GM12878 (cell line): ENCODE data around the gene ROPN1B. TPM values are rescaled to one million over a fixed set of nuclear protein-coding genes. Genes with fewer than 3 reads are reported as not detected.
"Not testable (repeated sequence)": the region's sequence is repeated elsewhere in the genome, so short reads cannot be mapped to it uniquely, and the experiment has no call there.

Experiments used
- ATAC-seq: fragments of 200-7000 bp; cut with Tn5 transposase; 3 replicates; pipeline ENCODE4 v1.9.1; 2020; ENCODE audit warnings: mild to moderate bottlenecking, moderate library complexity
- BruUV-seq: library from RNA; stranded (reverse); fragments of 400-500 nt; replicated peaks from 2 replicates; lab custom pipeline; 2021; lab: Mats Ljungman, UMichigan
- CTCF ChIA-PET: fragments of 300-600 bp; sonication (Branson Sonifier 250); formaldehyde crosslinking; extraction: SDS; loops from one replicate; lab custom pipeline; 2021; ENCODE audit warnings: inconsistent platforms; lab: Yijun Ruan, JAX
- POLR2A ChIA-PET: fragments of 350-600 bp; formaldehyde crosslinking; extraction: SDS; loops from one replicate; lab custom pipeline; 2021; ENCODE audit warnings: inconsistent platforms; lab: Charles Lee
- RAD21 ChIA-PET: fragments of 300-600 bp; sonication (Branson Sonifier 250); formaldehyde crosslinking; loops from one replicate; lab custom pipeline; 2023; ENCODE audit warnings: antibody characterized with exemption; ENCODE audit not compliant: unreplicated experiment; lab: Charles Lee
- SMC1A ChIA-PET: fragments of 300-600 bp; sonication (Branson Sonifier 250); formaldehyde crosslinking; loops from one replicate; lab custom pipeline; 2023; ENCODE audit not compliant: unreplicated experiment, uncharacterized antibody; lab: Charles Lee
- DNase-seq: peaks from one replicate; pipeline ENCODE4 v3.0.0-alpha.2; 2011; ENCODE audit warnings: low read depth, low spot score
- FAIRE-seq: peaks from 3 replicates; lab custom pipeline; 2011; peaks lifted over from hg19 to GRCh38; lab: Jason Lieb, UNC
- H2AFZ ChIP-seq: 2 replicates; pipeline ENCODE4 v1.6.0; 2011; ENCODE audit warnings: low read depth, low read length, control low read depth; ENCODE audit not compliant: control insufficient read depth
- H3K27ac ChIP-seq: 2 replicates; pipeline ENCODE4 v1.5.1; 2011; ENCODE audit warnings: control low read depth; ENCODE audit not compliant: control insufficient read depth, insufficient read depth
- H3K27me3 ChIP-seq, 2 experiments: replicated peaks in 1 of 2; 2 replicates each; pipeline versions ENCODE4 v1.6.0 to v1.6.1; 2011; ENCODE audit warnings: low read length in 1 of 2; ENCODE audit not compliant: control insufficient read depth in 2 of 2, insufficient read depth in 2 of 2
- H3K36me3 ChIP-seq, 2 experiments: 2 replicates each; pipeline ENCODE4 v1.5.1; 2011; ENCODE audit warnings: low read length in 1 of 2; ENCODE audit not compliant: control insufficient read depth in 2 of 2, insufficient read depth in 2 of 2
- H3K4me1 ChIP-seq: 2 replicates; pipeline ENCODE4 v1.6.1; 2011; ENCODE audit warnings: mild to moderate bottlenecking, low read length, moderate library complexity, mixed read lengths; ENCODE audit not compliant: control insufficient read depth, insufficient read depth
- H3K4me2 ChIP-seq: 2 replicates; pipeline ENCODE4 v1.6.0; 2011; ENCODE audit warnings: control low read depth; ENCODE audit not compliant: control insufficient read depth, insufficient read depth
- H3K4me3 ChIP-seq: fragments of 200-600 bp; sonication (generic); 2 replicates; pipeline ENCODE4 v1.5.1; 2016
- H3K79me2 ChIP-seq: 2 replicates; pipeline ENCODE4 v1.6.0; 2011; ENCODE audit warnings: low read length; ENCODE audit not compliant: control insufficient read depth, insufficient read depth
- H3K9ac ChIP-seq: 2 replicates; pipeline ENCODE4 v1.8.0; 2011; ENCODE audit warnings: low read length, control low read depth, mixed read lengths; ENCODE audit not compliant: control insufficient read depth, insufficient read depth
- H3K9me3 ChIP-seq: replicated peaks from 3 replicates; pipeline ENCODE4 v1.5.1; 2011; ENCODE audit warnings: mild to moderate bottlenecking, low read length; ENCODE audit not compliant: control insufficient read depth, insufficient read depth
- H4K20me1 ChIP-seq: 2 replicates; pipeline ENCODE4 v1.6.0; 2011; ENCODE audit not compliant: control insufficient read depth, insufficient read depth
- RAD21 ChIP-seq: IDR thresholded peaks from 2 replicates; pipeline ENCODE4 v1.6.1; 2011; ENCODE audit warnings: mild to moderate bottlenecking, low read depth, low read length, moderate library complexity; ENCODE audit not compliant: insufficient read depth
- SMC3 ChIP-seq: IDR thresholded peaks from 2 replicates; pipeline ENCODE4 v1.6.1; 2011; ENCODE audit warnings: low read length, improper control_type of control experiment, borderline replicate concordance
- WGBS: methylation state at CpG from one replicate; pipeline ENCODE4 v1.1.6; 2016; ENCODE audit warnings: low lambda C conversion rate; ENCODE audit not compliant: insufficient replicate concordance, insufficient coverage; ENCODE audit errors: missing lambda C conversion rate; 5-methylcytosine and 5-hydroxymethylcytosine counted together
- in situ Hi-C: fragments of 300-500 bp; cut with MboI; formaldehyde crosslinking; loops from 9 replicates; pipeline ENCODE4 v1.14.3; 2018; ENCODE audit warnings: mixed read lengths
- intact Hi-C: fragments of 100-400 bp; cut with micrococcal nuclease; formaldehyde crosslinking; loops from one replicate; pipeline ENCODE4 v1.14.2; 2022; ENCODE audit not compliant: unreplicated experiment
- polyA plus RNA-seq, 11 experiments: library from polyadenylated mRNA; depleted of rRNA in 4 of 11; unstranded in 6 of 11; stranded (reverse) in 5 of 11; fragments of >200 nt; fragmentation: Nextera tagmentation in 4 of 11; fragmentation: Illumina TruSeq in 1 of 11; extraction: Ambion mirVana in 4 of 11; extraction: Trizol in 1 of 11; gene quantifications; 1 replicate in 1 of 11; 2 replicates in 10 of 11; pipeline versions ENCODE4 v1.2.1 to v1.2.3, GENCODE V29; 2011 to 2016; ENCODE audit warnings: inconsistent platforms in 2 of 11, missing spikeins in 2 of 11, low read depth in 1 of 11
- total RNA-seq, 4 experiments: library from RNA; depleted of rRNA in 3 of 4; stranded (reverse); fragments of >200 nt in 3 of 4; fragmentation: Illumina TruSeq in 1 of 4; extraction: Trizol in 1 of 4; gene quantifications; 2 replicates each; pipeline versions ENCODE4 v1.2.1 to v1.2.3, GENCODE V29; 2013 to 2021
- TF ChIP-seq, protein P1 (sequence below), 3 experiments: IDR thresholded peaks in 2 of 3; conservative IDR thresholded peaks in 1 of 3; 2 replicates each; pipeline ENCODE4 v1.5.1; 2011; ENCODE audit warnings: low read depth in 3 of 3, low read length in 3 of 3, mild to moderate bottlenecking in 3 of 3, control low read depth in 2 of 3, moderate library complexity in 2 of 3, inconsistent platforms in 1 of 3, mixed read lengths in 1 of 3; ENCODE audit not compliant: control insufficient read depth in 2 of 3, insufficient read depth in 1 of 3; ENCODE audit errors: extremely low read depth in 1 of 3

ROPN1B gene
- total and polyA plus RNA-seq, 10 of the 15 experiments (the other 5 are each of a cell fraction or from before 2014, with no cell fraction given) = not detected

DNA sequence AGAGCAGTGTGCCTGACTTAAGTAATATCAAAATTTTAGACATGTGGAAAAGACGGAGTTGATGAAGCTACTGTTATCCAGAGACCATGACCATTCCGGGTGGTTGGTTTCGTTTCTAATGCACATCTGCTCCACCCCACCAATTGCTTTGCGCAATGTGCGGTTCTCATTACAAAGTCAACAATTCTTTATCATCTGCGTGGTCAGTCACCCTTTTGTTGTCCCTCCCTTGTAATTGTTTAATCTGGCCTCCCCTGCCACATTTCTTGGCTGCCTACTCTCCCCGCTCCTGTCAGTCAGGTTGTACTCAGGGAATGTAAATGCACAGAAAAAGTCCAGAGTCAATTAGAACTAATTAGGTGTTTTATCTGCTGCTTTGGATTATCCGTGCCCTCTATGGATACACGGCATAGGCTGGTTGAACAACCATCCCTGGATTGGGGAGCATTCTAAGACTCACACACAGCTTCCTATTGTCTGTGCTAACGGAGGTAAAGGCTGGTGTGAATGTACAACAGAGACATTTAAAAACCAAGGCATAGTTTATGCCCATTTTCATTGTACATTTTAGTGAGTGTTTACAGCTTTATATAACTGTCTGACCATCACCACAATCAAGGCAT, 33.6 kb upstream of the ROPN1B start:
- CTCF ChIA-PET, H3K4me2 ChIP-seq: not testable (repeated sequence)

DNA sequence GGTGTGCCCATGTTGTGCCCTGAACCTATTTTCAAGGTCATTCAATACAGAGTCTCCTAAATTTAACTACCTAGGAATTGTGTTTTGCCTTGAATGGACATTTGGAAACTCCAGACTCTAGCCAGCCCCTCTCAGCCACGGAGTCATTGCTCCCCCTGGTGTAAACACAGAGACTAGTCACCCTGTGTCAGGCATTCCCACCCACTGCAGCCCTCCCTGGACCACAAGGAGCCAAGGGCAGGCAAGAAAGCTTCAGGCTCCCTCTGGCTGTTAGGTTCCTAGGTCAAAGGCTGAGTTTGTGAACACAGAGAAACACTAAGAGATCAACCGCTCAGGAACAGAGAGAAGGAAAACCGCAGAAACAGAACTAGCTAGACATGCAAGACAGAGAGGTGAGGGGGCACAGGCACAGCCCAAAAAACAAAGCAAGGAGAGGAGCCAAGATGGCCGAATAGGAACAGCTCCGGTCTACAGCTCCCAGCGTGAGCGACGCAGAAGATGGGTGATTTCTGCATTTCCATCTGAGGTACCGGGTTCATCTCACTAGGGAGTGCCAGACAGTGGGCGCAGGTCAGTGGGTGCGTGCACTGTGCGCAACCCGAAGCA, 32.7 kb upstream of the ROPN1B start:
- DNase-seq, H4K20me1 ChIP-seq, H3K27me3 ChIP-seq, BruUV-seq, H3K9ac ChIP-seq, H2AFZ ChIP-seq, FAIRE-seq, SMC1A ChIA-PET, intact Hi-C loops: not testable (repeated sequence)
- TF ChIP-seq, protein P1, sequence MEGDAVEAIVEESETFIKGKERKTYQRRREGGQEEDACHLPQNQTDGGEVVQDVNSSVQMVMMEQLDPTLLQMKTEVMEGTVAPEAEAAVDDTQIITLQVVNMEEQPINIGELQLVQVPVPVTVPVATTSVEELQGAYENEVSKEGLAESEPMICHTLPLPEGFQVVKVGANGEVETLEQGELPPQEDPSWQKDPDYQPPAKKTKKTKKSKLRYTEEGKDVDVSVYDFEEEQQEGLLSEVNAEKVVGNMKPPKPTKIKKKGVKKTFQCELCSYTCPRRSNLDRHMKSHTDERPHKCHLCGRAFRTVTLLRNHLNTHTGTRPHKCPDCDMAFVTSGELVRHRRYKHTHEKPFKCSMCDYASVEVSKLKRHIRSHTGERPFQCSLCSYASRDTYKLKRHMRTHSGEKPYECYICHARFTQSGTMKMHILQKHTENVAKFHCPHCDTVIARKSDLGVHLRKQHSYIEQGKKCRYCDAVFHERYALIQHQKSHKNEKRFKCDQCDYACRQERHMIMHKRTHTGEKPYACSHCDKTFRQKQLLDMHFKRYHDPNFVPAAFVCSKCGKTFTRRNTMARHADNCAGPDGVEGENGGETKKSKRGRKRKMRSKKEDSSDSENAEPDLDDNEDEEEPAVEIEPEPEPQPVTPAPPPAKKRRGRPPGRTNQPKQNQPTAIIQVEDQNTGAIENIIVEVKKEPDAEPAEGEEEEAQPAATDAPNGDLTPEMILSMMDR (IDR thresholded peaks at IDR 0.05 in 2 of 3, conservative IDR thresholded peaks at IDR 0.05 in 1 of 3; ENCODE audit: control insufficient read depth in 2 of 3, extremely low read depth in 1 of 3, insufficient read depth in 1 of 3, low read depth in 3 of 3, low read length in 3 of 3) = peak; percentile 6 to 35 (median 32); a peak in 3 of 6 replicates
- TF ChIP-seq SMC3 (peak; percentile 32; the same call in 1 of the 2 replicates), RAD21 (peak; percentile 52)
- TF ChIP-seq, all 136 proteins: peak for 3; not testable (repeated sequence) for 133
- 57% methylated on average over 12 of the region's 13 CpGs for WGBS
- RAD21 ChIA-PET, H3K4me2 ChIP-seq, POLR2A ChIA-PET, H3K79me2 ChIP-seq, H3K9me3 ChIP-seq, H3K4me1 ChIP-seq, in situ Hi-C loops, H3K36me3 ChIP-seq, H3K4me3 ChIP-seq, H3K27ac ChIP-seq: not testable (repeated sequence)
- CTCF ChIA-PET = interaction anchor here (0.7 kb wide), 1 partner anchor 178 kb away, joined by 3 read pairs; no protein-coding TSS in a partner anchor
- ATAC-seq = peak; percentile 78

More for the DNA sequence above, 33.6 kb upstream of the ROPN1B start:
- DNase-seq, H3K36me3 ChIP-seq, BruUV-seq, H3K27ac ChIP-seq, H3K4me3 ChIP-seq, H4K20me1 ChIP-seq, ATAC-seq, SMC1A ChIA-PET, H3K27me3 ChIP-seq, H3K79me2 ChIP-seq, intact Hi-C loops, POLR2A ChIA-PET, H2AFZ ChIP-seq, RAD21 ChIA-PET, H3K9ac ChIP-seq, H3K9me3 ChIP-seq, FAIRE-seq, H3K4me1 ChIP-seq, in situ Hi-C loops: not testable (repeated sequence)
- 52% methylated on average over 10 of the region's 10 CpGs for WGBS

DNA sequence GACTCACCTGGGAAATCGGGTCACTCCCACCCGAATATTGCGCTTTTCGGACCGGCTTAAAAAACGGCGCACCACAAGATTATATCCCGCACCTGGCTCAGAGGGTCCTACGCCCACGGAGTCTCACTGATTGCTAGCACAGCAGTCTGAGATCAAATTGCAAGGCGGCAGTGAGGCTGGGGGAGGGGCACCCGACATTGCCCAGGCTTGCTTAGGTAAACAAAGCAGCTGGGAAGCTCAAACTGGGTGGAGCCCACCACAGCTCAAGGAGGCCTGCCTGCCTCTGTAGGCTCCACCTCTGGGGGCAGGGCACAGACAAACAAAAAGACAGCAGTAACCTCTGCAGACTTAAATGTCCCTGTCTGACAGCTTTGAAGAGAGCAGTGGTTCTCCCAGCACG, 32.1 kb upstream of the ROPN1B start:
- H2AFZ ChIP-seq, H3K36me3 ChIP-seq, H3K4me2 ChIP-seq, H3K9ac ChIP-seq, H3K27me3 ChIP-seq, ATAC-seq, H3K9me3 ChIP-seq, in situ Hi-C loops, H3K79me2 ChIP-seq, H3K27ac ChIP-seq, RAD21 ChIA-PET, BruUV-seq, H3K4me1 ChIP-seq, POLR2A ChIA-PET, intact Hi-C loops, H4K20me1 ChIP-seq, DNase-seq, SMC1A ChIA-PET, FAIRE-seq, H3K4me3 ChIP-seq: not testable (repeated sequence)
- 63% methylated on average over 12 of the region's 13 CpGs for WGBS
- CTCF ChIA-PET = interaction anchor here (0.7 kb wide), 1 partner anchor 178 kb away, joined by 3 read pairs; no protein-coding TSS in a partner anchor
